NCI-H146 (cell line): ENCODE data around the gene NPY2R.

ENCODE experiments used
- DNase-seq: peaks from one replicate; lab custom pipeline; 2025; lab: John Stamatoyannopoulos, UW

NPY2R gene

DNA sequence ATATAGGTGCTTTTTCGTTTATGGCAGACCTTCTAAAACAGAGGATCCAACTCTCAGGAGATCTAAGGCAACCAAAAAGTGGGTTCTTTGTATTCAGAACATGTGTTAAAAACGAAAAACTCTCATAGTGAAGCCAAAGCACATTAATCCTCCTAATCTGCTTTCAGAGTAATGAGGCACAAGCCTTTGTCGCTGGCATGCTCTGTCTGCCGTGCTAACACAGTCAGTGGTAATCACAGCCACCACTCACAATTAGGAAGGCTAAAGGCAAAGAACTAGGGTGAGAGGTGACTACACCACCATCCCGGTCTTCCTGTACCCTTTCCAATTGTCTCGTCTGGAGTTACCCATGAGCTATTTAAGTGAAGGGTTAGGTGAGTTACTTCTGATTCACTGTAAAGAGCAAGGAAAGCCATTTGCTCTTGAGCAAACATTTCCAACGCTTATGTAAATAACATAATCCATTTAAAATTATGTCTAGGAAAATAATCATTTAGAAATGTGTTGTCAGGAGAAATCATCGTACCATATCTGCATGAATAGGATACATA lies 40.7 kb downstream of the NPY2R start:
- no peak for DNase-seq

DNA sequence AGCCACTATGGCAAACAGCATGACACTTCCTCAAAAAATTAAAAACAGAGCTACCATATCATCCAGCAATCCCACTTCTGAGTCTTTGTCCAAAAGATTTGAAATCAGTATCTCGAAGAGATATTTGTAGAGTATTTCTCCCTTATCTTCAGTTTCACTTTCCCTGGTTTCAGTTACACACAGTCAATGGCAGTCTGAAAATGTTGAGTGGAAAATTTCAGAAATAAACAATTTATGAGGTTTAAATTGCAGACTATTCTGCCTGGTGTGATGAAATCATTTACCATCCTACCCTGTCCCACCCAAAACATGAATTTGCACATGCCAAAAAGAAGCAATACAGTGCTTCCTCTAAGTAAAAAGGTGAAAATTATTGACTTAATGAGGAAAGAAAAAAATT lies 43.9 kb downstream of the NPY2R start:
- DNase-seq, result no peak

DNA sequence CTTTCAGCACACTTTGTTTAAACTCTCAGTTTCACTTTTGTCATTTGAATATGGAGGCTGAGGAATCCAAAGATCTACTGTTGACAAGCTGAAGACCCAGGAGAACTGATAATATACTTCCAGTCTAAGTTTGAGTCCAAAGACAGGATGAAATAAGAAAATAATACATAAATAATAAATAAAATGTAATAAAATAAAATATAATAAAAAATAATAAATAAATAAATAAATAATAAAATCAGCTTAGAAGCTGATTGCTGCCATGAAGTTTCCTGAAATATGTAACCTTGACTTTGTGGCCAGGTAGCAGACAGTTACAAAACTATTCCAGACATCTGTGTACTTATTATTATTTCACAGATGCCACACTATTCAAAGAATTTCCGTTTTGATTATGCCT lies 55.0 kb downstream of the NPY2R start:
- DNase-seq, result no peak

DNA sequence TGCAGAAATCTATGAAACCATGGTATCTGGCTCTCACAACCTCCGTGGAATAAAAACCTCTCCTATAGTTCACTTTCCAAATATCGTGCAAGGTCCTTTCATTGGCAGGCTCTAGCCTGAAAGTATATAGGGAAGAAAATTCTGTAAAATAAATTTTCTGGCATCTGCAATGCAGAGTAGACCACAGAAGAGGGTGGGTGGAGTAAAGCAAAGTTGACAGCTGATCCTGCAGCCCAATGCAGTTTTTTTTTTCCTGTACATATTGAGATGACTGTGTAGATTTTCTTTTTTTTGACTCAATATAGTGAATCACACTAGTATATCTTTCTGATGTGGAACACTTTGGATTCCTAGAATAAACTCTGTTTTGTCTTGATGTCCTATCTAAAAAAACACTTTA lies 56.7 kb downstream of the NPY2R start:
- DNase-seq, result no peak
